ENCODE measurements around the gene ZNF627.
"Not testable (repeated sequence)": the region's sequence is repeated elsewhere in the genome, so short reads cannot be mapped to it uniquely, and the experiment has no call there.

Gene ZNF627

GRCh38 chr19:11594084-11594483, 3.2 kb upstream of the ZNF627 start:
- no peak for DNase-seq (ENCODE audit: low read depth)
- no peak for TF ChIP-seq CTCF (IDR thresholded peaks at IDR 0.05; ENCODE audit: low read depth, low read length, missing control alignments)
- no peak overlapping the region for H3K4me3 ChIP-seq (ENCODE audit: low read depth, low read length)

GRCh38 chr19:11596156-11596555, 1.1 kb upstream of the ZNF627 start:
- TF ChIP-seq CTCF (IDR thresholded peaks at IDR 0.05; ENCODE audit: low read depth, low read length, missing control alignments), result no peak
- H3K4me3 ChIP-seq (ENCODE audit: low read depth, low read length), result no peak overlapping the region
- no peak for DNase-seq (ENCODE audit: low read depth)

- H3K4me3 ChIP-seq (ENCODE audit: low read depth, low read length), result peak overlapping the region; percentile 90
- DNase-seq (ENCODE audit: low read depth), result no peak
- TF ChIP-seq CTCF (IDR thresholded peaks at IDR 0.05; ENCODE audit: low read depth, low read length, missing control alignments), result no peak
Observed at GRCh38 chr19:11598103-11598483, 810 bp downstream of the ZNF627 start.

- no peak for DNase-seq (ENCODE audit: low read depth)
- no peak for TF ChIP-seq CTCF (IDR thresholded peaks at IDR 0.05; ENCODE audit: low read depth, low read length, missing control alignments)
- H3K4me3 ChIP-seq (ENCODE audit: low read depth, low read length), result peak overlapping the region; percentile 90; the same call in 1 of the 2 replicates
Observed at GRCh38 chr19:11598746-11599145, 1.5 kb downstream of the ZNF627 start.

- H3K4me3 ChIP-seq (ENCODE audit: low read depth, low read length), result not testable (repeated sequence)
Observed at GRCh38 chr19:11599704-11600103, 2.4 kb downstream of the ZNF627 start.

GRCh38 chr19:11606484-11606883, 9.2 kb downstream of the ZNF627 start:
- DNase-seq (ENCODE audit: low read depth), result no peak

More at GRCh38 chr19:11599704-11600103, 2.4 kb downstream of the ZNF627 start:
- DNase-seq (ENCODE audit: low read depth), result not testable (repeated sequence)

GRCh38 chr19:11611730-11612129, 14.4 kb downstream of the ZNF627 start:
- DNase-seq (ENCODE audit: low read depth), result no peak
- TF ChIP-seq CTCF (IDR thresholded peaks at IDR 0.05; ENCODE audit: low read depth, low read length, missing control alignments), result no peak
- H3K4me3 ChIP-seq (ENCODE audit: low read depth, low read length), result no peak overlapping the region

More at GRCh38 chr19:11606484-11606883, 9.2 kb downstream of the ZNF627 start:
- no peak for TF ChIP-seq CTCF (IDR thresholded peaks at IDR 0.05; ENCODE audit: low read depth, low read length, missing control alignments)
- no peak overlapping the region for H3K4me3 ChIP-seq (ENCODE audit: low read depth, low read length)
